Keratinocyte (primary cell): ENCODE data around the gene KLHDC7B. TPM values are rescaled to one million over a fixed set of nuclear protein-coding genes. Genes with fewer than 3 reads are reported as not detected.

Experiments used
- DNase-seq: peaks from one replicate; pipeline ENCODE4 v3.0.0-alpha.2; 2011; ENCODE audit warnings: low read depth, missing footprints, low spot score
- FAIRE-seq: peaks from 2 replicates; lab custom pipeline; 2011; peaks lifted over from hg19 to GRCh38; lab: Jason Lieb, UNC
- H2AFZ ChIP-seq: 2 replicates; pipeline ENCODE4 v1.6.0; 2012; ENCODE audit warnings: low read length, control low read depth, inconsistent platforms; ENCODE audit not compliant: control insufficient read depth
- H3K27ac ChIP-seq: 2 replicates; pipeline ENCODE4 v1.5.1; 2011; ENCODE audit warnings: low read length; ENCODE audit not compliant: control insufficient read depth, insufficient read depth
- H3K27me3 ChIP-seq: 3 replicates; pipeline ENCODE4 v1.6.0; 2011; ENCODE audit warnings: low read length; ENCODE audit not compliant: control insufficient read depth, insufficient read depth; ENCODE audit errors: extremely low read depth
- H3K36me3 ChIP-seq, 2 experiments: 2 replicates in 1 of 2; 3 replicates in 1 of 2; pipeline ENCODE4 v1.5.1; 2011; ENCODE audit warnings: low read length in 2 of 2, mild to moderate bottlenecking in 1 of 2; ENCODE audit not compliant: control insufficient read depth in 2 of 2, insufficient read depth in 2 of 2; ENCODE audit errors: extremely low read depth in 1 of 2
- H3K4me1 ChIP-seq: 3 replicates; pipeline ENCODE4 v1.5.1; 2011; ENCODE audit warnings: low read length; ENCODE audit not compliant: control insufficient read depth, insufficient read depth; ENCODE audit errors: extremely low read depth
- H3K4me2 ChIP-seq: 3 replicates; pipeline ENCODE4 v1.6.0; 2011; ENCODE audit warnings: low read depth, low read length; ENCODE audit not compliant: control insufficient read depth, insufficient read depth; ENCODE audit errors: extremely low read depth
- H3K4me3 ChIP-seq, 3 experiments: fragments of 200-600 bp in 1 of 3; sonication (generic) in 1 of 3; 2 replicates in 2 of 3; 3 replicates in 1 of 3; pipeline ENCODE4 v1.5.1; 2011 to 2016; ENCODE audit warnings: low read length in 3 of 3, mild to moderate bottlenecking in 3 of 3, control low read depth in 2 of 3, inconsistent platforms in 1 of 3, low read depth in 1 of 3, mixed read lengths in 1 of 3, mixed run types in 1 of 3, moderate library complexity in 1 of 3; ENCODE audit not compliant: control insufficient read depth in 2 of 3, insufficient read depth in 2 of 3; ENCODE audit errors: extremely low read depth in 1 of 3
- H3K79me2 ChIP-seq: 2 replicates; pipeline ENCODE4 v1.6.0; 2012; ENCODE audit warnings: low read length; ENCODE audit not compliant: control insufficient read depth, insufficient read depth
- H3K9ac ChIP-seq: 3 replicates; pipeline ENCODE4 v1.6.0; 2011; ENCODE audit warnings: low read length; ENCODE audit not compliant: control insufficient read depth, insufficient read depth; ENCODE audit errors: extremely low read depth
- H3K9me1 ChIP-seq: 3 replicates; pipeline ENCODE4 v1.6.0; 2011; ENCODE audit warnings: low read length; ENCODE audit not compliant: control insufficient read depth, insufficient read depth; ENCODE audit errors: extremely low read depth
- H3K9me3 ChIP-seq: 2 replicates; pipeline ENCODE4 v1.5.1; 2012; ENCODE audit warnings: low read depth, low read length; ENCODE audit not compliant: control insufficient read depth
- H4K20me1 ChIP-seq: 3 replicates; pipeline ENCODE4 v1.6.0; 2011; ENCODE audit warnings: low read length; ENCODE audit not compliant: control insufficient read depth, insufficient read depth; ENCODE audit errors: extremely low read depth
- CTCF ChIP-seq, 3 experiments: IDR thresholded peaks in 1 of 3; conservative IDR thresholded peaks in 1 of 3; optimal IDR thresholded peaks in 1 of 3; 2 replicates in 2 of 3; 3 replicates in 1 of 3; pipeline versions ENCODE3 to v1.5.1; 2011; ENCODE audit warnings: low read length in 3 of 3, mild to moderate bottlenecking in 3 of 3, moderate library complexity in 2 of 3, control low read depth in 1 of 3, inconsistent platforms in 1 of 3; ENCODE audit not compliant: insufficient read depth in 2 of 3; ENCODE audit errors: extremely low read depth in 1 of 3
- EZH2 ChIP-seq: IDR thresholded peaks from one replicate; pipeline ENCODE4 v1.6.1; 2012; ENCODE audit warnings: inconsistent platforms, mild to moderate bottlenecking, low read length, moderate library complexity
- dilution Hi-C: fragments of 300-500 bp; cut with MboI; formaldehyde crosslinking; loops from one replicate; pipeline ENCODE4 v1.7.0; 2020; ENCODE audit warnings: low sequenced_read_pairs; ENCODE audit not compliant: extremely low pct_ligation_motif_present
- polyA plus RNA-seq, 5 experiments: library from polyadenylated mRNA; depleted of rRNA in 3 of 5; stranded (reverse) in 3 of 5; stranded (forward) in 1 of 5; unstranded in 1 of 5; fragments of >200 nt; gene quantifications; 1 replicate in 1 of 5; 2 replicates in 3 of 5; 3 replicates in 1 of 5; pipeline versions ENCODE4 v1.2.1 to v1.2.3, GENCODE V29; 2011 to 2012; ENCODE audit warnings: missing spikeins in 2 of 5, low read depth in 1 of 5, low replicate concordance in 1 of 5

KLHDC7B gene
- polyA plus RNA-seq, 1 donor (not counting 4 experiments of a cell fraction or from before 2014, with no cell fraction given): 0.01 TPM

- Histone ChIP-seq H3K79me2 (no peaks in the 10 kb centered on the region), H3K9me1 (no peaks in the 10 kb centered on the region), H3K4me1 (peaks cover 23% of the 10 kb centered on the region), H3K9me3 (no peaks in the 10 kb centered on the region), H3K9ac (no peak overlapping the region), H3K4me2 (no peak overlapping the region), H2AFZ (no peak overlapping the region), H3K27me3 (peaks cover 5% of the 10 kb centered on the region), H3K4me3 (no peak overlapping the region), H3K27ac (no peak overlapping the region), H4K20me1 (no peaks in the 10 kb centered on the region), H3K36me3 (no peaks in the 10 kb centered on the region)
- no peak for DNase-seq
- no peak for FAIRE-seq
- dilution Hi-C loops: no loop called here
- TF ChIP-seq EZH2 (no peak), CTCF (optimal IDR thresholded peaks at IDR 0.05 in 1 of 3, IDR thresholded peaks at IDR 0.05 in 1 of 3, conservative IDR thresholded peaks at IDR 0.05 in 1 of 3; ENCODE audit: extremely low read depth in 1 of 3, insufficient read depth in 2 of 3, low read length in 3 of 3) (no peak)
These were observed 10.6 kb upstream of the KLHDC7B start for GRCh38 chr22:50535113-50535512.

GRCh38 chr22:50536226-50536625, 9.5 kb upstream of the KLHDC7B start:
- Histone ChIP-seq H3K27ac (no peak overlapping the region), H3K4me3 (no peak overlapping the region), H3K4me2 (no peak overlapping the region), H3K36me3 (no peaks in the 10 kb centered on the region), H3K79me2 (no peaks in the 10 kb centered on the region), H4K20me1 (no peaks in the 10 kb centered on the region), H2AFZ (no peak overlapping the region), H3K9me3 (no peaks in the 10 kb centered on the region), H3K4me1 (peaks cover 29% of the 10 kb centered on the region), H3K9me1 (no peaks in the 10 kb centered on the region), H3K27me3 (peaks cover 2% of the 10 kb centered on the region), H3K9ac (no peak overlapping the region)
- DNase-seq: no peak
- dilution Hi-C loops: no loop called here
- TF ChIP-seq CTCF (optimal IDR thresholded peaks at IDR 0.05 in 1 of 3, IDR thresholded peaks at IDR 0.05 in 1 of 3, conservative IDR thresholded peaks at IDR 0.05 in 1 of 3; ENCODE audit: extremely low read depth in 1 of 3, insufficient read depth in 2 of 3, low read length in 3 of 3) (no peak), EZH2 (no peak)
- no peak for FAIRE-seq
